GM15510 (cell line): ENCODE measurements around the gene SMIM28.

ENCODE experiments used
- POLR2A ChIP-seq: IDR thresholded peaks from 3 replicates; pipeline ENCODE4 v1.6.1; 2011; ENCODE audit warnings: borderline replicate concordance; ENCODE audit not compliant: insufficient read length; ENCODE audit errors: extremely low read depth

The SMIM28 gene

GRCh38 chr6:138416206-138416605 is 38.5 kb downstream of the SMIM28 start:
- no peak for TF ChIP-seq POLR2A

GRCh38 chr6:138417493-138418117 is 39.9 kb downstream of the SMIM28 start:
- TF ChIP-seq POLR2A = no peak

- TF ChIP-seq POLR2A = no peak
Observed at GRCh38 chr6:138418118-138418742, 40.5 kb downstream of the SMIM28 start.

- TF ChIP-seq POLR2A = no peak
Observed at GRCh38 chr6:138419766-138420165, 42.1 kb downstream of the SMIM28 start.

- no peak for TF ChIP-seq POLR2A
Observed at GRCh38 chr6:138420356-138420755, 42.7 kb downstream of the SMIM28 start.

- no peak for TF ChIP-seq POLR2A
Observed at GRCh38 chr6:138421089-138421488, 43.4 kb downstream of the SMIM28 start.

- TF ChIP-seq POLR2A = no peak
Observed at GRCh38 chr6:138421608-138422007, 43.9 kb downstream of the SMIM28 start.

GRCh38 chr6:138422861-138423260 is 45.2 kb downstream of the SMIM28 start:
- no peak for TF ChIP-seq POLR2A

- no peak for TF ChIP-seq POLR2A
Observed at GRCh38 chr6:138424004-138424904, 46.5 kb downstream of the SMIM28 start.

- TF ChIP-seq POLR2A = no peak
Observed at GRCh38 chr6:138426500-138427123, 48.9 kb downstream of the SMIM28 start.

GRCh38 chr6:138427701-138428100 is 50.0 kb downstream of the SMIM28 start:
- no peak for TF ChIP-seq POLR2A

- TF ChIP-seq POLR2A = no peak
Observed at GRCh38 chr6:138428944-138429598, 51.4 kb downstream of the SMIM28 start.

- TF ChIP-seq POLR2A = no peak
Observed at GRCh38 chr6:138429761-138430160, 52.1 kb downstream of the SMIM28 start.

- no peak for TF ChIP-seq POLR2A
Observed at GRCh38 chr6:138430361-138431145, 52.8 kb downstream of the SMIM28 start.
